SK-N-SH (cell line): ENCODE results near the gene ISY1. TPM values are rescaled to one million over a fixed set of nuclear protein-coding genes. Genes with fewer than 3 reads are reported as not detected.

ENCODE experiments used
- CTCF ChIA-PET: fragments of 300-600, 350-600 bp; formaldehyde crosslinking; extraction: SDS; loops from one replicate; lab custom pipeline; 2021; lab: Yijun Ruan, JAX
- POLR2A ChIA-PET: fragments of 350-600 bp; sonication (Branson Sonifier 250); formaldehyde crosslinking; extraction: SDS; loops from one replicate; lab custom pipeline; 2020; ENCODE audit warnings: antibody characterized with exemption, inconsistent platforms; lab: Yijun Ruan, JAX
- DNase-seq: peaks from one replicate; pipeline ENCODE4 v3.0.0; 2012
- H2AFZ ChIP-seq: fragments of 200-600 bp; sonication (generic); 2 replicates; pipeline ENCODE4 v1.8.1; 2016; ENCODE audit warnings: antibody characterized with exemption, mild to moderate bottlenecking, low read depth
- H3F3A ChIP-seq: fragments of 200-600 bp; sonication (generic); replicated peaks from 2 replicates; pipeline ENCODE3; 2016; ENCODE audit warnings: antibody characterized with exemption, mild to moderate bottlenecking; ENCODE audit not compliant: insufficient read depth
- H3K27ac ChIP-seq, 2 experiments: fragments of 200-500 bp in 1 of 2; fragments of 200-600 bp in 1 of 2; sonication (Bioruptor generic) in 1 of 2; sonication (generic), shearing (Covaris generic) in 1 of 2; 2 replicates each; pipeline versions ENCODE4 v1.5.1 to v1.6.1; 2014 to 2016; ENCODE audit warnings: low read depth in 2 of 2, inconsistent platforms in 1 of 2, low read length in 1 of 2, mild to moderate bottlenecking in 1 of 2, mixed read lengths in 1 of 2
- H3K27me3 ChIP-seq: fragments of 200-600 bp; sonication (generic), shearing (Covaris generic); 2 replicates; pipeline ENCODE4 v1.6.1; 2016; ENCODE audit warnings: mixed run types; ENCODE audit not compliant: insufficient read depth
- H3K36me3 ChIP-seq, 2 experiments: fragments of 200-500 bp in 1 of 2; fragments of 200-600 bp in 1 of 2; sonication (Bioruptor generic) in 1 of 2; sonication (generic) in 1 of 2; replicated peaks in 1 of 2; 2 replicates each; pipeline versions ENCODE3 to v1.5.1; 2014 to 2016; ENCODE audit warnings: low read length in 1 of 2, mild to moderate bottlenecking in 1 of 2; ENCODE audit not compliant: insufficient read depth in 2 of 2, control insufficient read depth in 1 of 2
- H3K4me1 ChIP-seq, 2 experiments: fragments of 200-500 bp in 1 of 2; fragments of 200-600 bp in 1 of 2; sonication (Bioruptor generic) in 1 of 2; sonication (generic), shearing (Covaris generic) in 1 of 2; 2 replicates each; pipeline versions ENCODE4 v1.5.1 to v1.6.1; 2014 to 2016; ENCODE audit warnings: low read depth in 1 of 2, low read length in 1 of 2, mixed run types in 1 of 2; ENCODE audit not compliant: insufficient read depth in 2 of 2, control insufficient read depth in 1 of 2
- H3K4me2 ChIP-seq: fragments of 200-600 bp; sonication (generic), shearing (Covaris generic); 2 replicates; pipeline ENCODE4 v1.6.1; 2017; ENCODE audit warnings: mixed run types
- H3K4me3 ChIP-seq, 2 experiments: fragments of 200-500 bp in 1 of 2; fragments of 200-600 bp in 1 of 2; sonication (Bioruptor generic) in 1 of 2; sonication (generic), shearing (Covaris generic) in 1 of 2; 2 replicates each; pipeline versions ENCODE4 v1.5.1 to v1.8.1; 2014 to 2016; ENCODE audit warnings: low read depth in 2 of 2, inconsistent platforms in 1 of 2, low read length in 1 of 2, mild to moderate bottlenecking in 1 of 2, mixed read lengths in 1 of 2, moderate library complexity in 1 of 2
- H3K79me2 ChIP-seq: fragments of 200-600 bp; sonication (generic); 2 replicates; pipeline ENCODE4 v1.8.1; 2017; ENCODE audit warnings: mild to moderate bottlenecking; ENCODE audit not compliant: insufficient read depth
- H3K9ac ChIP-seq: fragments of 200-600 bp; sonication (generic); 2 replicates; pipeline ENCODE4 v1.6.1; 2017; ENCODE audit warnings: mixed run types
- H3K9me2 ChIP-seq: fragments of 200-600 bp; sonication (generic); 2 replicates; pipeline ENCODE4 v1.6.1; 2017; ENCODE audit warnings: mixed run types
- H3K9me3 ChIP-seq: fragments of 200-600 bp; sonication (generic); 2 replicates; pipeline ENCODE4 v1.6.1; 2017; ENCODE audit warnings: mixed run types, mild to moderate bottlenecking, moderate library complexity
- H4K20me1 ChIP-seq: fragments of 200-600 bp; sonication (generic); 2 replicates; pipeline ENCODE4 v1.6.1; 2017; ENCODE audit warnings: mild to moderate bottlenecking, mixed run types; ENCODE audit not compliant: insufficient read depth
- ELF1 ChIP-seq: IDR thresholded peaks from 2 replicates; pipeline ENCODE4 v1.4.0; 2012
- GATA2 ChIP-seq: sonication (generic); formaldehyde crosslinking; IDR thresholded peaks from 2 replicates; pipeline ENCODE4 v1.5.0; 2020; ENCODE audit warnings: mild to moderate bottlenecking, missing genetic modification reagents
- NFIC ChIP-seq: IDR thresholded peaks from 2 replicates; pipeline ENCODE4 v1.4.0; 2012; ENCODE audit warnings: borderline replicate concordance
- PBX3 ChIP-seq: IDR thresholded peaks from 2 replicates; pipeline ENCODE4; 2012
- REST ChIP-seq: IDR thresholded peaks from 2 replicates; pipeline ENCODE4 v1.6.1; 2012; ENCODE audit warnings: mild to moderate bottlenecking, low read depth, low read length, moderate library complexity
- USF1 ChIP-seq: IDR thresholded peaks from 2 replicates; pipeline ENCODE4 v1.4.0; 2012; ENCODE audit warnings: low read depth, borderline replicate concordance
- WGBS: methylation state at CpG from one replicate; pipeline ENCODE4 v1.1.6; 2017; ENCODE audit warnings: low lambda C conversion rate; 5-methylcytosine and 5-hydroxymethylcytosine counted together
- polyA plus RNA-seq, 3 experiments: library from polyadenylated mRNA; depleted of rRNA; stranded (reverse); fragments of >200 nt; gene quantifications; 2 replicates each; pipeline ENCODE4 v1.2.3, GENCODE V29; 2012

Gene ISY1
- polyA plus RNA-seq, 1 of the 3 experiments (the other 2 are of a cell fraction): 20.9 TPM

GRCh38 chr3:129078510-129078909 lies 82.4 kb downstream of the ISY1 start:
- WGBS: 75% methylated on average over 7 of the region's 8 CpGs
- Histone ChIP-seq H3K79me2 (no peaks in the 10 kb centered on the region), H3K36me3 (no peaks in the 10 kb centered on the region), H3K4me1 (no peaks in the 10 kb centered on the region; a peak in 1 of 4 replicates), H3F3A (no peaks in the 10 kb centered on the region), H3K9me3 (no peaks in the 10 kb centered on the region), H3K4me2 (no peak overlapping the region), H4K20me1 (no peaks in the 10 kb centered on the region), H2AFZ (no peak overlapping the region), H3K9ac (no peak overlapping the region), H3K9me2 (no peaks in the 10 kb centered on the region), H3K4me3 (no peak overlapping the region), H3K27me3 (no peaks in the 10 kb centered on the region), H3K27ac (no peak overlapping the region)
- TF ChIP-seq REST (no peak), ELF1 (no peak), USF1 (no peak), NFIC (no peak), PBX3 (no peak), GATA2 (no peak)
- ChIA-PET CTCF (no interaction called here), POLR2A (no interaction called here)
- DNase-seq: no peak

Other genes with a start within 250 kb of the ISY1 start
- gene CFAP92, start 167.0 kb downstream of the ISY1 start, polyA plus RNA-seq (2012; rRNA removed): not detected in 2 replicates
- gene EFCC1, start 159.8 kb downstream of the ISY1 start, polyA plus RNA-seq (2012; rRNA removed): not detected in 2 replicates
- not detected in 2 replicates for gene GP9, start 100.3 kb downstream of the ISY1 start, polyA plus RNA-seq (2012; rRNA removed)
- gene RAB43, start 39.3 kb downstream of the ISY1 start, polyA plus RNA-seq (2012; rRNA removed): 8.9 and 9.5 TPM in 2 replicates
- 240 and 279 TPM in 2 replicates for gene CNBP, start 22.8 kb upstream of the ISY1 start, polyA plus RNA-seq (2012; rRNA removed)
- 111 and 114 TPM in 2 replicates for gene COPG1, start 88.5 kb upstream of the ISY1 start, polyA plus RNA-seq (2012; rRNA removed)
- 29.0 and 32.4 TPM in 2 replicates for gene HMCES, start 117.8 kb upstream of the ISY1 start, polyA plus RNA-seq (2012; rRNA removed)